ENCODE results near the gene CWC15.
A peak's percentile ranks its signal among the peaks of the same experiment; 100 is the strongest.
"Not testable (repeated sequence)": the region's sequence is repeated elsewhere in the genome, so short reads cannot be mapped to it uniquely, and the experiment has no call there.

Gene CWC15

GRCh38 chr11:94973099-94973968 is at the start of gene CWC15, which contains the start of gene KDM4D:
Gene CWC15 (minus strand): TSS chr11:94973556. CDS start chr11:94972185, 1,371 bp downstream.
Gene KDM4D (plus strand): TSS chr11:94973709. CDS start chr11:94997373, 23,664 bp downstream.
- peak; percentile 97 for DNase-seq (ENCODE audit: low spot score)

- DNase-seq (ENCODE audit: low spot score): not testable (repeated sequence)
Measured at GRCh38 chr11:95021468-95021867, 48.1 kb upstream of the CWC15 start.

DNA sequence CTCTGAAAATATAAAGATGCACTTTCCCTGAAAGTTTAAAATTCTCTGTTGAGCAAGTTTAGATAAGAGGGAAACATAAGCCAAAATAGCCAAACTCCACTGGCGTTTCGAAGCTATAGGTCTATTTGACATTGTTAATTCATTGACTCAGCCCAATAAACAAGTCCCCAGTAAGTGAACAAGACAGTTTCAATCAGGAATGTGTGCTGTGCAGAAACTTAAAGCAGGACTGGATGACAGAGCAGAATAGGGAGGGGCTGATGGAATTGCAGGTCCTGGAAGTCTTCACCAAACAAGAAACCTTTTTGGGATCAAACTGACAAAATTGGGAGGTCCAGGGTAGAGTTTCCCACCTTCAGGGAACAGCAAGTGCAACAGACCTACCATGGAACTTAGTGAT is 42.8 kb upstream of the CWC15 start:
- DNase-seq (ENCODE audit: low spot score): no peak

DNA sequence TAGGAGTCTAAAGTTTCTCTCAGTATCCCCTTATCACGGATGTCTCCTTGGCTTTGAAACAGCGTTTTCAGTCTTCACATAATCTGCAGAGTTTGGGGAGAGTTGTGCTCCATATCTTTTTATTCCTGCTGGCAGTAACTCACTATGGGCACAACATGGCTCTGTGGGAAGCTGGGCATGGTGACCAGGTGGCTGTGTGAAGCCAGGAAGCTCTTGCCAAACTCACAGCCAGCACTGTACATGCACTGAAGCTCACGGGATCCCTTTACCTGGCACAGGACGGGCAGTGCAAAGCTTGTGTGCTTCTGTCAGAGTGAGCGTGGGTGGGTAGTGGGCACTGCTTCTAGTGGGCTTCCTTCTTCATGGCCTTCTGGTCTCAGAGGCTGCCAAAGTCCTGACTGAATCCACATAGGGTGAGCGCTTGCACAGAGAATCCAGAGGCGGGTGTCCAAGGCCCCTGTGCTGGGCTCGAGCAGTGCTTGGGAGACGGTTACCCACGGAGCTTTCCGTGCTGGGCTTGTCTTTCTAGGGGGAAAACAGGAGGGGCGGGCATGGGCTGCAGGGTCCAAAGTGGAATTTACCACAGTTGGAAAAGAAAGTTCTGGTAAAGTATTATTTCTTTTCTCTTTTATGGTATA is 40.9 kb upstream of the CWC15 start:
- DNase-seq (ENCODE audit: low spot score): no peak

- DNase-seq (ENCODE audit: low spot score): no peak
Measured at GRCh38 chr11:95011376-95011775, 38.0 kb upstream of the CWC15 start.

DNA sequence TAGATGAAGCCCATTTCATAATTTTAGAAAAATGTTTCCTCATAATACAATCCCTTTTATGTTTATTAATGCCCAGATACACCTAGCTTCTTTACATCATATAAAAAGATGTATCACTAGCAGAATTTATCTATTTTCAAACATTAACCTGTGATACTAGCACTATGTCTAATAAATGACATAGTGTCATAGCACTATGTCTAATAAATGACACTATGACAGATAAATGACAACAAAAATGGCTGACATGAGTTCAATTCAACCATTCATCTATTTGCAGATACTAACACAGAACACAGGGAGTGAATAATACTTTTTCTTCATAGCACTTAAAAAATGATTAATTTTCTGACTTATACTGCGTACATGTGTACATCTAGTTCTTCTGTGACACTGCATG is 32.3 kb upstream of the CWC15 start:
- DNase-seq (ENCODE audit: low spot score): no peak

DNA sequence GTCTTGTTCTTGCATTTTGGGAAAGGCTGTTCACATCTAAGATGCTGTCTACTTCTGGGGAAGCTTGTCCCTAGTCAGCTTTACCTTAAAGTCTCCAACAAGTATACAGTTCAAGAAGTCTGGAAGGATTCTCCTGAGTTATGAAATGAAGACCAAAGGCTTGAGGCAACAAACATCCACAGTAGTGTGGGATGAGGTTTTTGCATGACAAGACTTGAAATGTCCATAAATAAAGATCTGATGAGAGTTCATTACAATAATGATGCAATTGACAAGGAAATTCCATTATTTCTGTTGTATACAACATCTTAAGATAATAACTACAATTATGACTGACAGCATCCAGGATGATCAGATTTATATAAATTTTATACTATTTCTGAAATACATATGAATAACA is 30.4 kb upstream of the CWC15 start:
- no peak for DNase-seq (ENCODE audit: low spot score)

DNA sequence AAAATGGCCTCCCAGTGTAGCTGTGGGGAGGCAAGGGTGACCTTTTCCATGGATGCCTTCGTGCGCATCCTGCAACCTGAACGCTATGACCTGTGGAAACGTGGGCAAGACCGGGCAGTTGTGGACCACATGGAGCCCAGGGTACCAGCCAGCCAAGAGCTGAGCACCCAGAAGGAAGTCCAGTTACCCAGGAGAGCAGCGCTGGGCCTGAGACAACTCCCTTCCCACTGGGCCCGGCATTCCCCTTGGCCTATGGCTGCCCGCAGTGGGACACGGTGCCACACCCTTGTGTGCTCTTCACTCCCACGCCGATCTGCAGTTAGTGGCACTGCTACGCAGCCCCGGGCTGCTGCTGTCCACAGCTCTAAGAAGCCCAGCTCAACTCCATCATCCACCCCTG is 24.9 kb upstream of the CWC15 start:
- DNase-seq (ENCODE audit: low spot score): no peak

GRCh38 chr11:94997437-94997836 is 24.1 kb upstream of the CWC15 start:
- DNase-seq (ENCODE audit: low spot score): peak; percentile 31

DNA sequence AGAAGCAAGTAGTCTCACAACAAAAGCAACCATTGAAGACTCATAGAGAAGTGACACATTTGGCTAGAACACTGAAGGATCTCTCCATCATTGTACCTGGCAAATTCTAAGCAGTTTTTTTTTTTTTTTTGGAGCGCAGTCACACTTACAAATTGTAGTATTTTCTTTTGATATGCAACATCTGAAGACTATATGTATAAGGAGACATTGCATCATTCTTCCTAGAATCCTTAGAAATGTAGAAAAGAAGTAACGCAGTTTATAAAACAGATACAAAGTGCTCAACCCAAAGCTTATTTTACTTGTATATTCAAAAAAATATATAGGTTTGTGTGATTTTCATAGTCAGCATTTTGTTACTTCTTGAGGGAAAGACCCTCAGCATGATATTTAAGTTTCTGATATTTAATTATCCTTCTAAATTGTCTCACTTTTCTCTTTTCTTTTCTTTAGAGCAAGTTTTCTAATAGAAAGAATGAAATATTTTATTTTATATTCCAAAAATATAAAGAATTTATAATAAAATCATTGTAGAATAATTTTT is 20.1 kb upstream of the CWC15 start:
- no peak for DNase-seq (ENCODE audit: low spot score)

DNA sequence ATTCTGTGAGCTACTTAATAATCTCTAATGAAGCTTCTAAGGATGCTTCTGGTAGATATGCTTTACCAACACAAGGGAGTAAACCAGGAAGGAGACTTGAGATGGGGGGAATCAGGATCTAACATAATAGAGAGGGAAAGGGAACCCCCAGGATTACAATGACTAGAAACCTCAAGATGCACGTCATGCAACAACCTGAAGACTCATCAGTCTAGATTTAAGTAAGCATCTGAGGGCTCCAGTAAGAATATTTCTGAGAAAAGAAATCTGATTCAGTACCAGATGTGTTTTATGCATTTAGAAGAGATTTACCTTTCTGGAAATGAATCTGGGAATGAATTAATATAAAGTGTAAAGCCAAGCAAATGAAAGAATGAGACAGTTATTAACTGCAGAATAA is 15.4 kb upstream of the CWC15 start:
- no peak for DNase-seq (ENCODE audit: low spot score)

- no peak for DNase-seq (ENCODE audit: low spot score)
Measured at GRCh38 chr11:94987378-94987777, 14.0 kb upstream of the CWC15 start.

- no peak for DNase-seq (ENCODE audit: low spot score)
Measured at GRCh38 chr11:94975599-94975998, 2.2 kb upstream of the CWC15 start.

DNA sequence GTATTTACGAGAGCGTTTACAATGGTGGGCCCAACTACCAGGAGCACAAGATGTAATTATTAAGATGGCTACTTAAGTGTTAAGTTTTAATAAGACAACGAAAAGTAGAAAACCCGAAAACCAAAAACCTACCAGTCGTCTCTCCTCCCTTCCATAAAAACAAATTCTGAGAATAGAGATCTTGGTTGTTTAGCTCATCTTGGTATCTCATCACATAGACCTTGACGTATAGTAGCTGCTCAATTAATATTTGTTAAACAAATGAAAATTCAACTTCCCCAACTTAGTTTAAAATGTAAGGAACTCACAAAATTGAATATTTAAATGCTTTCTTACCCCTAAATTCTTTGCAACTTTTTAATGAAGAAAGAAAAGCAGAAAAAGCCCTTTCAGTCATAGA is 822 bp upstream of the CWC15 start:
- DNase-seq (ENCODE audit: low spot score): no peak

DNA sequence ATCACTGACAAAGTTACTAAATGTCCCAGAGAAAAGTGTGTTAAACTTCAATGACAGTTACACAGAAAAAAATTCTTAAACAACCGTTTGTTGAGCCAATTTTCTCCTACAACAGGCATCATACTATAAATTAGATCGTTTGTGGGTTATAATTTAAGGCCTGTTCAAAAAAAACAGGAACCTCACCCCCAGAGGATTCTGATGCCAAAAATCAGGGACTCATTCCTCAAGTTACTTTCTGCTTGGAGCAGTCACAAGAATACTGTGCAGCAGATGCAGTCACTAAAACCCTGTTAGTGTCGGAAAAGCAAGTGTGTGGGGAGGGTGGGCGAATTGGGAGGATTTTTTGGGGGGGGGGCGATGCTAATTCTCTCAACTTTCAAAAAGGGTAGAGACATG is 657 bp downstream of the CWC15 start:
- DNase-seq (ENCODE audit: low spot score): peak; percentile 13

- DNase-seq (ENCODE audit: low spot score): peak; percentile 37
Measured at GRCh38 chr11:94968334-94968958, 4.9 kb downstream of the CWC15 start.

GRCh38 chr11:94964934-94965333 is 8.4 kb downstream of the CWC15 start:
- no peak for DNase-seq (ENCODE audit: low spot score)

DNA sequence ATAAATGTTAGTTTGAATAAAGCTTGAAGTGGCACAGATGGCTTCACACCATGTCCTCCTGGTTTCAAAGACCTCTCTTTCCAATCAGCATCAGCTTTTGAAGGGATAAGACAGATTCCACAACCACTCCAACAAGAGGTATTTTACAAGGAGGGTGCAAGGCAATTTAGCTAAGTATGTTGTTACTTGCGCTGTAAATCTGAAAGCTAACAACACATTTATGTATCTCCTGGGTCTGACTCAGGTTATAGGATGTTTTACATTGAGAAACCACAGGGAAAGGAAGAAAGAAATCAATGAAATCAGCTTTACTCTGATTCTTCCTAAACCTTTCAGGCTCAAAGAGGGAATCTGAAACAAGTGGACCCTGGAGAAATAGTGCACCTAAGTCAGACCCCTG is 12.1 kb downstream of the CWC15 start:
- no peak for DNase-seq (ENCODE audit: low spot score)

GRCh38 chr11:94960488-94960887 is 12.9 kb downstream of the CWC15 start:
- DNase-seq (ENCODE audit: low spot score): no peak

DNA sequence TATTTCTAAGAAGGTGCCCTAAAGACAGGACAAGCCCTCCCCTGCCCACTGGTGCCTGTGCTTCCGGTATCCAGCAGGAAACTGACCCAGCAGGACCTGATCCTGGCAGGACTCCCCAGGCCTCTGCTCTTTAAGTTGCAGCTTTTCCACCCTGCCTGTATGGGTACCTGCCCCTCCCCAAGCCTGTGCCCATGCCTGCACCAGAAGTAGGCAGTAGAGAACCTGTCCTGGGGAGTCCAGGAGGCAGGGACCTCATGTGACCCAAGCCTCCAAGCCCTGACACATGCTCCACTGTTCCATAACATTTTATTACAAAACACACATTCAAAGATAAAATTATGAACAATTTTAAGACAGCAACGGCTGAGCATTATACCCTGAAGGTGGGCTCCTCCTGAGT is 14.2 kb downstream of the CWC15 start:
- no peak for DNase-seq (ENCODE audit: low spot score)

GRCh38 chr11:94958121-94958696 is 15.1 kb downstream of the CWC15 start:
- no peak for DNase-seq (ENCODE audit: low spot score)

DNA sequence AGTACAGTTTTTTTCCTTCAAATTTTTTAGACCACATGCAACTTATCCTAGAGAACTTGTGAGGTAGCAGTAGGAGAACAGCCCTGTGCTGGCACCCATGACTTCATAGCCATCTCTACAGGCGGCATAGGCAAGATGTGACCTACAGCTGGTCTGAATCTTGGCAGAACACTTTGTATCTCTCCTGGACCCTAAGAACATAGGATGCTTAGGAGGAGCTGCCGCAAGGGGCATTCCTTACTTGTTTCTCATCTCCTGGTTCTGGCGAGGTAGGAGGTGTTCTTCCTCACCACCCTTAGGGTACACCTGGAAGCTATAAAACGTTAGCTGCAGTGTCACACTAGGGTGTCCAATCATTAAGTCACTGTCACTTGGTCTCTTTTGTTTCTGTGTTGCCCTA is 16.4 kb downstream of the CWC15 start:
- no peak for DNase-seq (ENCODE audit: low spot score)

Data from NAMALWA (cell line).